Measurements from ENCODE around the gene GPR156. TPM values are rescaled to one million over a fixed set of nuclear protein-coding genes. Genes with fewer than 3 reads are reported as not detected.
A peak's percentile ranks its signal among the peaks of the same experiment; 100 is the strongest.
"Not testable (repeated sequence)": the region's sequence is repeated elsewhere in the genome, so short reads cannot be mapped to it uniquely, and the experiment has no call there.

Gene GPR156
- total RNA-seq, 1 experiment from 2014 or later, result 0.61 TPM

DNA sequence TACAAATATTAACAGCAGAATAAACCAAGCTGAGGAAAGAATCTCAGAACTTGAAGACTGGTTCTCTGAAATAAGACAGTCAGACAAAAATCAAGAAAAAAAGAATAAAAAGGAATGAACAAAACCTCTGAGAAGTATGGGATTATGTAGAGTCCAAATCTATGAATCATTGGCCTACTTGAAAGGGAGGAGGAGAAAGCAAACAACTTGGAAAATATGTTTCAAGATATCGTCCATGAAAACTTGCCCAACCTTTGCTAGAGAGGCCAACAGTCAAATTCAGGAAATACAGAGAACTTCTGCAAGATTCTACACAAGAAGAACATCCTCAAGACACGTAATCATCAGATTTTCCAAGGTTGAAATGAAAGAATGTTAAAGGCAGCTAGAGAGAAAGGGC lies 6.5 kb upstream of the GPR156 start:
- DNase-seq (ENCODE audit: low read depth in 1 of 2, low spot score in 2 of 2); H3K36me3 ChIP-seq; H3K9me3 ChIP-seq (replicated peaks); H3K4me3 ChIP-seq; H3K4me1 ChIP-seq (replicated peaks); H3K27me3 ChIP-seq (replicated peaks); H3K27ac ChIP-seq: not testable (repeated sequence)

DNA sequence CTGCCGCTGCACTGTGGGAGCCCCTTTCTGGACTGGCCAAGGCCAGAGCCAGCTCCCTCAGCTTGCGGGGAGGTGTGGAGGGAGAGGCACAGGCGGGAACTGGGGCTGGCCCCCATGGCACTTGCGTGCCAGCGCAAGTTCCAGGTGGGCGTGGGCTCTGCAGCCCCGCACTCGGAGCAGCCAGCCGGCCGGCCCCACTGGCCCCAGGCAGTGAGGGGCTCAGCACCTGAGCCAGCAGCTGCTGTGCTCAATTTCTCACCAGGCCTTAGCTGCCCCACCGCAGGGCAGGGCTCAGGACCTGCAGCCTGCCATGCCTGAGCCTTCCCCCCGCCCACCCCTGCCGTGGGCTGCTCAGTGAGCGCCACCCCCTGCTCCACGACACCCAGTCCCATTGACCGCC lies 4.6 kb upstream of the GPR156 start:
- Histone ChIP-seq H3K9me3 (replicated peaks) (peaks cover 5% of the 10 kb centered on the region; the same call in 1 of the 2 replicates), H3K4me1 (replicated peaks) (peaks cover 8% of the 10 kb centered on the region), H3K36me3 (no peaks in the 10 kb centered on the region), H3K4me3 (no peak overlapping the region), H3K27me3 (replicated peaks) (peaks cover 6% of the 10 kb centered on the region; the same call in 1 of the 2 replicates), H3K27ac (no peak overlapping the region)
- no peak for DNase-seq (ENCODE audit: low read depth in 1 of 2, low spot score in 2 of 2)

GRCh38 chr3:120286465-120286864 lies 1.4 kb upstream of the GPR156 start:
- DNase-seq (ENCODE audit: low read depth in 1 of 2, low spot score in 2 of 2), result no peak
- Histone ChIP-seq H3K4me3 (no peak overlapping the region), H3K9me3 (replicated peaks) (no peaks in the 10 kb centered on the region), H3K36me3 (no peaks in the 10 kb centered on the region), H3K27me3 (replicated peaks) (peaks cover 6% of the 10 kb centered on the region; the same call in 1 of the 2 replicates), H3K27ac (no peak overlapping the region), H3K4me1 (replicated peaks) (peaks cover 9% of the 10 kb centered on the region)

DNA sequence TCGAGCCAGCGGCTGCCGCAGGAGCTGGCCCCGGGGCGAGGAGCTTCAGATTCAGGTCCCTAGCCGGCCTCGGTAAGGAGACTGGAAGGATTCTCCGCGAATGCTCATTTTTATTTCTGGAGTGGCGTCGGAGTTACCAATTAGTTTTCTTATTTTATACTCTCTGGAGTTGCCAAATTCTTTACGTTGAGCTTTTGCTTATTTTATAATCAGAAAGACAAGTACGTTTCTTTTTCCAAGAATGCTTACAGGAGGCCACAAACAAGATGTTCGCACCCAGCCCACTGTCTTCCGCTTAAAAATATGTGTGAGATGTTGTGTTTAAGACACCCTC lies 453 bp upstream of the GPR156 start:
- H3K4me3 ChIP-seq, result peak overlapping the region; percentile 37
- peaks cover 6% of the 10 kb centered on the region; the same call in 1 of the 2 replicates for H3K27me3 ChIP-seq (replicated peaks)
- no peaks in the 10 kb centered on the region for H3K9me3 ChIP-seq (replicated peaks)

DNA sequence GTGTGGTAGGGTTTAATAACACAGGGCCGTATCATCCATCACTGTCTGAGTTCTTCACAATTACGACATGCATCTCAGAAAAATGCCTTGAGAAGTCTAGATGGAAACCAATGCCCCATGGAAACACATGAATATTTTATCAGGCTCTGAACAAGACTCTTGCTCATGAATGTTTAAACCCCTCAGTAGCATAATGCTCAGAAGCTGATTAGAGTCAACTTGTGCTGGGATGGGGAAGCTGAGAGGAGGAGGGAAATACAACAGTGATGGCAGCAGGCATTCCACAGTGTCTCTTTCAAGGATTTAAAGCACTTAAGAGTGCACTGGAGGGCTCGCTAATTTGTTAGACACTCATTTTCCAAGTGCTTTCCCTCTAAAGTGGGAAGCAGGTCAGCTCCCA lies 3.8 kb downstream of the GPR156 start:
- peaks cover 12% of the 10 kb centered on the region for H3K4me1 ChIP-seq (replicated peaks)
- no peak overlapping the region for H3K4me3 ChIP-seq
- no peak overlapping the region for H3K27ac ChIP-seq
- H3K27me3 ChIP-seq (replicated peaks), result peaks cover 6% of the 10 kb centered on the region; the same call in 1 of the 2 replicates
- no peaks in the 10 kb centered on the region for H3K9me3 ChIP-seq (replicated peaks)
- no peak for DNase-seq (ENCODE audit: low read depth in 1 of 2, low spot score in 2 of 2)
- no peaks in the 10 kb centered on the region for H3K36me3 ChIP-seq

More for the DNA sequence above, 453 bp upstream of the GPR156 start:
- Histone ChIP-seq H3K4me1 (replicated peaks) (peaks cover 9% of the 10 kb centered on the region), H3K27ac (no peak overlapping the region), H3K36me3 (no peaks in the 10 kb centered on the region)
- no peak for DNase-seq (ENCODE audit: low read depth in 1 of 2, low spot score in 2 of 2)

- Histone ChIP-seq H3K9me3 (replicated peaks) (no peaks in the 10 kb centered on the region), H3K27ac (no peak overlapping the region), H3K4me1 (replicated peaks) (peaks cover 12% of the 10 kb centered on the region), H3K27me3 (replicated peaks) (peaks cover 4% of the 10 kb centered on the region; the same call in 1 of the 2 replicates), H3K4me3 (no peak overlapping the region), H3K36me3 (no peaks in the 10 kb centered on the region)
- no peak for DNase-seq (ENCODE audit: low read depth in 1 of 2, low spot score in 2 of 2)
Observed at GRCh38 chr3:120280566-120280965, 4.5 kb downstream of the GPR156 start.

GRCh38 chr3:120280026-120280425 lies 5.0 kb downstream of the GPR156 start:
- Histone ChIP-seq H3K36me3 (no peaks in the 10 kb centered on the region), H3K4me1 (replicated peaks) (peaks cover 8% of the 10 kb centered on the region), H3K27ac (no peak overlapping the region), H3K9me3 (replicated peaks) (no peaks in the 10 kb centered on the region), H3K27me3 (replicated peaks) (no peaks in the 10 kb centered on the region; the same call in 1 of the 2 replicates), H3K4me3 (no peak overlapping the region)
- no peak for DNase-seq (ENCODE audit: low read depth in 1 of 2, low spot score in 2 of 2)

GRCh38 chr3:120276767-120277166 lies 8.3 kb downstream of the GPR156 start:
- Histone ChIP-seq H3K27ac (no peak overlapping the region), H3K27me3 (replicated peaks) (peaks cover 6% of the 10 kb centered on the region; the same call in 1 of the 2 replicates), H3K9me3 (replicated peaks) (no peaks in the 10 kb centered on the region), H3K36me3 (no peaks in the 10 kb centered on the region), H3K4me1 (replicated peaks) (peaks cover 3% of the 10 kb centered on the region; the same call in 1 of the 2 replicates), H3K4me3 (no peak overlapping the region)
- no peak for DNase-seq (ENCODE audit: low read depth in 1 of 2, low spot score in 2 of 2)

- peaks cover 12% of the 10 kb centered on the region; the same call in 1 of the 2 replicates for H3K27me3 ChIP-seq (replicated peaks)
- no peaks in the 10 kb centered on the region for H3K36me3 ChIP-seq
- no peaks in the 10 kb centered on the region for H3K9me3 ChIP-seq (replicated peaks)
- peaks cover 3% of the 10 kb centered on the region; the same call in 1 of the 2 replicates for H3K4me1 ChIP-seq (replicated peaks)
- DNase-seq (ENCODE audit: low read depth in 1 of 2, low spot score in 2 of 2), result no peak
- H3K27ac ChIP-seq, result no peak overlapping the region
- no peak overlapping the region for H3K4me3 ChIP-seq
Observed at GRCh38 chr3:120275618-120276017, 9.4 kb downstream of the GPR156 start.

DNA sequence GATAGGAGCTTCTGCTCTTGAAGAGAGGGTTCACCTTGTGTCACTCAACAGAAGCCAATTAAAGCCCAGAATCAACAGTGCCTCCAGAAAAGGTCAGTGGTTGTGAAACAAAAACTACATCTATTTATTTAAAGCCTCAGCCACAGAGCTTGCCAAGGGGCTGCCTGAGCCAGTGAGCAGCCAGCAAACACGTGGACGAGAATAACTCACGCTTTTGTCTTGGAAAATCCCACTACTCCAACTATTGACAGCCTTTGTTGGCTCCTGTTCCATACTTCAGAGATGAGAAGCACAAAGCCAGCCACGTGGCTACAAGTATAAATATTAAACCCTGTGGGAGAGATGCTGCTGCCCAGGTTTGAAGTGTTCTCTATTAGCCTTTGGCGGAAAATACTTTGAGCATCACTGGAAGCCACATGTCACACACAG lies 10.3 kb downstream of the GPR156 start:
- Histone ChIP-seq H3K4me3 (no peak overlapping the region), H3K27me3 (replicated peaks) (peaks cover 12% of the 10 kb centered on the region; the same call in 1 of the 2 replicates), H3K27ac (no peak overlapping the region), H3K4me1 (replicated peaks) (peaks cover 3% of the 10 kb centered on the region; the same call in 1 of the 2 replicates), H3K9me3 (replicated peaks) (no peaks in the 10 kb centered on the region), H3K36me3 (no peaks in the 10 kb centered on the region)
- DNase-seq (ENCODE audit: low read depth in 1 of 2, low spot score in 2 of 2), result no peak

DNA sequence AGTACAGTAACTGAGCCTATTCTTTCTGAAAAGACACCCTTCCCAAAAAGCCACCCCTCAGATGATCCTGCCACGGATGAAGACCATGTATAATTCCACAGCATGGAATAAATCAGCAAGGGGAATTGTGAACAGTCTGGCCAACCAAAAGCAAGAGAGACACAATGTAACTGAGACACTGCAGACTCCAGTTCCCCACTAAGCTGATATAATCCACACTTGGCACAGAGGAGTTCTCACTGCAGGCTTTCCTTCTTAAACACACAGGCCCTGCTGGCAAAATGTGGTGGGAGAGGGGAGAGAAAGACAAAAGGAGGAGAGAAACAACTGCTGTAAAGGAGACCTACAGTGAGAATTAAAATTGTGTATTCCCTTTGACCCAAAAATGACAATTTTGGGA lies 12.7 kb downstream of the GPR156 start:
- Histone ChIP-seq H3K27ac (no peak overlapping the region), H3K4me3 (no peak overlapping the region), H3K36me3 (no peaks in the 10 kb centered on the region), H3K9me3 (replicated peaks) (no peaks in the 10 kb centered on the region), H3K27me3 (replicated peaks) (peaks cover 12% of the 10 kb centered on the region; the same call in 1 of the 2 replicates), H3K4me1 (replicated peaks) (peaks cover 3% of the 10 kb centered on the region; the same call in 1 of the 2 replicates)
- no peak for DNase-seq (ENCODE audit: low read depth in 1 of 2, low spot score in 2 of 2)

DNA sequence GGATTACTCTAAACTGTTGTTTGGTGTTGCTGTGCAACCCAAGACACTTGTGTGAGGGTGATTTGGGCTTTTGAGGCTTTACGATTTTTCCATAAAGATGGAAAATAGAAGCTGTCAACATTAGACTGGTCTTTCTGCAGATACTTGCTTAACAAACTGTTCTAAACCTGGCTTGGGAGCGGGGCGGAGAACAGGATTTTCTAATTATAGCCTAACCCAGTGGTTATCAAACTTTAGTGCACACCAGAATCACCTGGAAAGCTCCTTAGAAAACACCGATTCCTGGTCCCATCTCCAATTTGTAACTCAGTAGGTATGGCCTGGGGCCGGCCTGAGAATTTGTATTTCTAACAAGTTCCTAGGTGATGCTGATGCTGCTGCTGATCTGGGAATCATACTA lies 19.0 kb downstream of the GPR156 start:
- Histone ChIP-seq H3K4me3 (no peak overlapping the region), H3K9me3 (replicated peaks) (no peaks in the 10 kb centered on the region), H3K4me1 (replicated peaks) (no peaks in the 10 kb centered on the region), H3K36me3 (no peaks in the 10 kb centered on the region), H3K27ac (no peak overlapping the region), H3K27me3 (replicated peaks) (peaks cover 2% of the 10 kb centered on the region)
- no peak for DNase-seq (ENCODE audit: low read depth in 1 of 2, low spot score in 2 of 2)

DNA sequence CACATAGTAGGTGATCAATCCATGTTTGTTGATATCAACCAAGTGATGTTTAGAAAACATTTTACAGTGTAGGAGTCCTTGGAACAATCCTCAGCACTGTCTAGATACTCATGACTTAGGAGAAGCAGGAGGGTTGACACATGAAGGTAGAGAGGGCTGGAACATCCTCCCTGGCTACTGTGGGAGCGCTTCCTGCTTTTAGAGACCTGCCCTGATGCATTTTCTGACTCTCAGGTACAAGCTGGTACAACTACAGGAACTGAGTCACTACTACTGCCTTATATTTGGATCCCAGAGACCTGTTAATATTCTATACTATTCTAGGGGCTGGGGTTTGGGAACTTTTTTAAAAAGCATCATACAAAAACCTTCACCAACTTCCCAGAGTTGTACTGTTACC lies 20.1 kb downstream of the GPR156 start:
- Histone ChIP-seq H3K9me3 (replicated peaks) (no peaks in the 10 kb centered on the region), H3K27me3 (replicated peaks) (peaks cover 2% of the 10 kb centered on the region), H3K36me3 (no peaks in the 10 kb centered on the region), H3K27ac (no peak overlapping the region), H3K4me1 (replicated peaks) (no peaks in the 10 kb centered on the region), H3K4me3 (no peak overlapping the region)
- no peak for DNase-seq (ENCODE audit: low read depth in 1 of 2, low spot score in 2 of 2)

DNA sequence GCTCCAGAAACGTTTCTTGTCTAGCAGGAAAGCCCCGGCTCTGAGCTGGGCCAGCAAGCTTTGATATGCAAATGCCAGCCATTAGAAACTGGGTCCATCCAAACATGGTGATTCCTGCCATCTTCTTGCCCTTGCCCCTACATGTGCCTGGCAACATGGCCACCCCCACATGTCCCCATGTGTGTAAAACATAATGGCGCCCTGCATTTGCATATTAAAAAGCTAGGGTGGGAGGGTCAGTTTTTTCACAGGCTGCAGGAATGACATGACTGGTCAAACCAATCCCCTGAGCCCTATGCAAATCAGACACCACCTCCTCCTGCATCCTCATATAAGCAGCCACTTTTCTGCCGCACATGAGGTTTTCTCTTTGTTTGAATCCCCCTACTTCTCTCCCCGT lies 21.2 kb downstream of the GPR156 start:
- H3K4me1 ChIP-seq (replicated peaks), result no peaks in the 10 kb centered on the region
- no peak for DNase-seq (ENCODE audit: low read depth in 1 of 2, low spot score in 2 of 2)
- no peak overlapping the region for H3K27ac ChIP-seq
- no peaks in the 10 kb centered on the region for H3K36me3 ChIP-seq
- H3K9me3 ChIP-seq (replicated peaks), result no peaks in the 10 kb centered on the region
- no peak overlapping the region for H3K4me3 ChIP-seq
- peaks cover 2% of the 10 kb centered on the region; the same call in 1 of the 2 replicates for H3K27me3 ChIP-seq (replicated peaks)

GRCh38 chr3:120258009-120258408 lies 27.0 kb downstream of the GPR156 start:
- H3K4me3 ChIP-seq, result no peak overlapping the region

More at GRCh38 chr3:120258009-120258408, 27.0 kb downstream of the GPR156 start:
- no peaks in the 10 kb centered on the region for H3K4me1 ChIP-seq (replicated peaks)
- no peaks in the 10 kb centered on the region for H3K27me3 ChIP-seq (replicated peaks)
- no peak overlapping the region for H3K27ac ChIP-seq
- peaks cover 4% of the 10 kb centered on the region; the same call in 1 of the 2 replicates for H3K9me3 ChIP-seq (replicated peaks)
- no peak for DNase-seq (ENCODE audit: low read depth in 1 of 2, low spot score in 2 of 2)
- no peaks in the 10 kb centered on the region for H3K36me3 ChIP-seq

All from SJSA1 (cell line).